ENCODE results near the gene SEC63. TPM values are rescaled to one million over a fixed set of nuclear protein-coding genes. Genes with fewer than 3 reads are reported as not detected.
A peak's percentile ranks its signal among the peaks of the same experiment; 100 is the strongest.
"Not testable (repeated sequence)": the region's sequence is repeated elsewhere in the genome, so short reads cannot be mapped to it uniquely, and the experiment has no call there.

The SEC63 gene
- total RNA-seq, 1 experiment from 2014 or later: 16.7 TPM

GRCh38 chr6:107959392-107959791 lies 1.4 kb upstream of the SEC63 start:
- H3K27ac ChIP-seq: no peak overlapping the region
- peaks cover 9% of the 10 kb centered on the region for H3K4me1 ChIP-seq (replicated peaks)
- H3K36me3 ChIP-seq: peaks cover 21% of the 10 kb centered on the region
- H3K27me3 ChIP-seq (replicated peaks): no peaks in the 10 kb centered on the region
- no peak overlapping the region for H3K4me3 ChIP-seq
- no peaks in the 10 kb centered on the region for H3K9me3 ChIP-seq (replicated peaks)
- DNase-seq (ENCODE audit: low read depth in 1 of 2, low spot score in 2 of 2): no peak

- H3K27me3 ChIP-seq (replicated peaks); H3K9me3 ChIP-seq (replicated peaks); DNase-seq (ENCODE audit: low read depth in 1 of 2, low spot score in 2 of 2); H3K4me1 ChIP-seq (replicated peaks): not testable (repeated sequence)
- Histone ChIP-seq H3K4me3 (peak overlapping the region; percentile 79), H3K27ac (peak overlapping the region; percentile 34; the same call in 1 of the 2 replicates), H3K36me3 (peaks cover 21% of the 10 kb centered on the region)
These were observed 818 bp upstream of the SEC63 start for GRCh38 chr6:107958689-107959362.

- Histone ChIP-seq H3K27ac (peak overlapping the region; percentile 80), H3K36me3 (peaks cover 21% of the 10 kb centered on the region), H3K4me3 (peak overlapping the region; percentile 79), H3K4me1 (replicated peaks) (peaks cover 14% of the 10 kb centered on the region), H3K9me3 (replicated peaks) (no peaks in the 10 kb centered on the region), H3K27me3 (replicated peaks) (no peaks in the 10 kb centered on the region)
- peak; percentile 59 to 61 for DNase-seq (ENCODE audit: low read depth in 1 of 2, low spot score in 2 of 2)
These were observed 600 bp downstream of the SEC63 start for GRCh38 chr6:107957308-107957908.

GRCh38 chr6:107956586-107957307 lies 1.3 kb downstream of the SEC63 start:
- DNase-seq (ENCODE audit: low read depth in 1 of 2, low spot score in 2 of 2): peak in 1 of 2 experiments; percentile 31

GRCh38 chr6:107956181-107956580 lies 1.8 kb downstream of the SEC63 start:
- Histone ChIP-seq H3K9me3 (replicated peaks) (no peaks in the 10 kb centered on the region), H3K4me3 (peak overlapping the region; percentile 79), H3K27me3 (replicated peaks) (no peaks in the 10 kb centered on the region), H3K36me3 (peaks cover 21% of the 10 kb centered on the region), H3K4me1 (replicated peaks) (peaks cover 14% of the 10 kb centered on the region), H3K27ac (no peak overlapping the region)
- no peak for DNase-seq (ENCODE audit: low read depth in 1 of 2, low spot score in 2 of 2)

More at GRCh38 chr6:107956586-107957307, 1.3 kb downstream of the SEC63 start:
- H3K9me3 ChIP-seq (replicated peaks): no peaks in the 10 kb centered on the region
- peak overlapping the region; percentile 80 for H3K27ac ChIP-seq
- peaks cover 14% of the 10 kb centered on the region for H3K4me1 ChIP-seq (replicated peaks)
- H3K4me3 ChIP-seq: peak overlapping the region; percentile 79
- no peaks in the 10 kb centered on the region for H3K27me3 ChIP-seq (replicated peaks)
- H3K36me3 ChIP-seq: peaks cover 21% of the 10 kb centered on the region

- H3K27ac ChIP-seq; H3K9me3 ChIP-seq (replicated peaks); H3K4me3 ChIP-seq; DNase-seq (ENCODE audit: low read depth in 1 of 2, low spot score in 2 of 2); H3K27me3 ChIP-seq (replicated peaks): not testable (repeated sequence)
- Histone ChIP-seq H3K36me3 (peaks cover 27% of the 10 kb centered on the region), H3K4me1 (replicated peaks) (peaks cover 14% of the 10 kb centered on the region)
These were observed 4.1 kb downstream of the SEC63 start for GRCh38 chr6:107953858-107954414.

- Histone ChIP-seq H3K4me1 (replicated peaks) (no peaks in the 10 kb centered on the region), H3K27ac (no peak overlapping the region), H3K4me3 (no peak overlapping the region), H3K9me3 (replicated peaks) (no peaks in the 10 kb centered on the region), H3K27me3 (replicated peaks) (no peaks in the 10 kb centered on the region), H3K36me3 (peaks cover 9% of the 10 kb centered on the region)
- DNase-seq (ENCODE audit: low read depth in 1 of 2, low spot score in 2 of 2): no peak
These were observed 14.2 kb downstream of the SEC63 start for GRCh38 chr6:107943626-107944439.

- no peak for DNase-seq (ENCODE audit: low read depth in 1 of 2, low spot score in 2 of 2)
- Histone ChIP-seq H3K4me3 (no peak overlapping the region), H3K9me3 (replicated peaks) (no peaks in the 10 kb centered on the region), H3K27ac (no peak overlapping the region), H3K36me3 (peaks cover 13% of the 10 kb centered on the region), H3K27me3 (replicated peaks) (no peaks in the 10 kb centered on the region), H3K4me1 (replicated peaks) (no peaks in the 10 kb centered on the region)
These were observed 15.9 kb downstream of the SEC63 start for GRCh38 chr6:107942142-107942541.

- Histone ChIP-seq H3K36me3 (peaks cover 13% of the 10 kb centered on the region), H3K27me3 (replicated peaks) (no peaks in the 10 kb centered on the region), H3K9me3 (replicated peaks) (no peaks in the 10 kb centered on the region), H3K27ac (no peak overlapping the region), H3K4me3 (no peak overlapping the region), H3K4me1 (replicated peaks) (no peaks in the 10 kb centered on the region)
- DNase-seq (ENCODE audit: low read depth in 1 of 2, low spot score in 2 of 2): no peak
These were observed 16.4 kb downstream of the SEC63 start for GRCh38 chr6:107941627-107942026.

- H3K4me3 ChIP-seq: no peak overlapping the region
- no peaks in the 10 kb centered on the region for H3K4me1 ChIP-seq (replicated peaks)
- no peak for DNase-seq (ENCODE audit: low read depth in 1 of 2, low spot score in 2 of 2)
- peaks cover 13% of the 10 kb centered on the region for H3K36me3 ChIP-seq
- H3K27me3 ChIP-seq (replicated peaks): no peaks in the 10 kb centered on the region
- no peaks in the 10 kb centered on the region for H3K9me3 ChIP-seq (replicated peaks)
- H3K27ac ChIP-seq: no peak overlapping the region
These were observed 16.8 kb downstream of the SEC63 start for GRCh38 chr6:107941199-107941598.

- H3K4me3 ChIP-seq; H3K27ac ChIP-seq; H3K9me3 ChIP-seq (replicated peaks); H3K4me1 ChIP-seq (replicated peaks); DNase-seq (ENCODE audit: low read depth in 1 of 2, low spot score in 2 of 2); H3K27me3 ChIP-seq (replicated peaks): not testable (repeated sequence)
- peaks cover 13% of the 10 kb centered on the region for H3K36me3 ChIP-seq
These were observed 21.1 kb downstream of the SEC63 start for GRCh38 chr6:107936910-107937292.

- Histone ChIP-seq H3K4me3 (no peak overlapping the region), H3K9me3 (replicated peaks) (no peaks in the 10 kb centered on the region), H3K27ac (no peak overlapping the region), H3K36me3 (peaks cover 13% of the 10 kb centered on the region), H3K27me3 (replicated peaks) (no peaks in the 10 kb centered on the region), H3K4me1 (replicated peaks) (no peaks in the 10 kb centered on the region)
- no peak for DNase-seq (ENCODE audit: low read depth in 1 of 2, low spot score in 2 of 2)
These were observed 21.7 kb downstream of the SEC63 start for GRCh38 chr6:107936162-107936909.

GRCh38 chr6:107934229-107934628 lies 23.8 kb downstream of the SEC63 start:
- not testable (repeated sequence) for H3K9me3 ChIP-seq (replicated peaks); H3K4me3 ChIP-seq; H3K27ac ChIP-seq; H3K27me3 ChIP-seq (replicated peaks); DNase-seq (ENCODE audit: low read depth in 1 of 2, low spot score in 2 of 2); H3K4me1 ChIP-seq (replicated peaks)
- peaks cover 16% of the 10 kb centered on the region for H3K36me3 ChIP-seq
